HEK293 (cell line): Measurements from ENCODE around the gene PIGL.
"Not testable (repeated sequence)": the region's sequence is repeated elsewhere in the genome, so short reads cannot be mapped to it uniquely, and the experiment has no call there.

Experiments
- CTCF ChIA-PET: fragments of 350-600 bp; formaldehyde crosslinking; extraction: SDS; loops from one replicate; lab custom pipeline; 2021; ENCODE audit warnings: antibody characterized with exemption; lab: Yijun Ruan, JAX
- POLR2A ChIA-PET: fragments of 300-600 bp; formaldehyde crosslinking; extraction: SDS; loops from one replicate; lab custom pipeline; 2020; ENCODE audit warnings: antibody characterized with exemption, inconsistent platforms; lab: Yijun Ruan, JAX
- H3K27ac ChIP-seq: fragments of 200-500 bp; sonication (Bioruptor generic); 2 replicates; pipeline ENCODE4 v1.5.1; 2014; ENCODE audit warnings: low read depth, low read length, control low read depth, inconsistent platforms; ENCODE audit errors: extremely low read depth
- H3K36me3 ChIP-seq, 2 experiments: fragments of 200-500 bp in 1 of 2; sonication (Bioruptor generic) in 1 of 2; 1 replicate in 1 of 2; 2 replicates in 1 of 2; pipeline ENCODE4 v1.5.1; 2014 to 2017; ENCODE audit warnings: inconsistent platforms in 2 of 2, low read length in 2 of 2; ENCODE audit not compliant: control insufficient read depth in 2 of 2, insufficient read depth in 1 of 2
- H3K4me1 ChIP-seq: fragments of 200-500 bp; sonication (Bioruptor generic); 2 replicates; pipeline ENCODE4 v1.5.1; 2014; ENCODE audit warnings: mild to moderate bottlenecking, low read length, inconsistent platforms; ENCODE audit not compliant: control insufficient read depth, insufficient read depth
- H3K4me3 ChIP-seq: 2 replicates; pipeline ENCODE4 v1.5.1; 2011; ENCODE audit warnings: low read depth, mild to moderate bottlenecking, control low read depth, low read length, moderate library complexity
- H3K9me3 ChIP-seq: fragments of 200-500 bp; sonication (Bioruptor generic); 2 replicates; pipeline ENCODE4 v1.5.1; 2014; ENCODE audit warnings: low read depth, low read length, inconsistent platforms; ENCODE audit not compliant: control insufficient read depth, insufficient read depth
- KLF16 ChIP-seq: fragments of 450-650 bp; formaldehyde crosslinking; IDR thresholded peaks from 2 replicates; pipeline ENCODE4 v1.5.1; 2017; ENCODE audit warnings: missing biosample characterization, missing genetic modification characterization
- PRDM1 ChIP-seq: fragments of 450-650 bp; formaldehyde crosslinking; IDR thresholded peaks from 2 replicates; pipeline ENCODE4; 2016; ENCODE audit warnings: missing biosample characterization, missing genetic modification characterization
- SCRT1 ChIP-seq: fragments of 450-650 bp; formaldehyde crosslinking; IDR thresholded peaks from 2 replicates; pipeline ENCODE4 v1.5.1; 2016; ENCODE audit warnings: missing biosample characterization, missing genetic modification characterization, borderline replicate concordance
- TSHZ1 ChIP-seq: fragments of 450-650 bp; formaldehyde crosslinking; IDR thresholded peaks from 2 replicates; pipeline ENCODE4 v1.5.1; 2016; ENCODE audit warnings: missing biosample characterization, missing genetic modification characterization, borderline replicate concordance
- ZBTB10 ChIP-seq: fragments of 450-650 bp; formaldehyde crosslinking; IDR thresholded peaks from 2 replicates; pipeline ENCODE4 v1.5.1; 2016; ENCODE audit warnings: missing biosample characterization, missing genetic modification characterization
- ZBTB6 ChIP-seq: fragments of 450-650 bp; formaldehyde crosslinking; IDR thresholded peaks from 2 replicates; pipeline ENCODE4 v1.5.1; 2017; ENCODE audit warnings: missing biosample characterization, missing genetic modification characterization
- ZIC2 ChIP-seq: fragments of 450-650 bp; formaldehyde crosslinking; IDR thresholded peaks from 2 replicates; pipeline ENCODE4 v1.5.1; 2016; ENCODE audit warnings: missing biosample characterization, missing genetic modification characterization
- ZNF133 ChIP-seq: fragments of 450-650 bp; formaldehyde crosslinking; IDR thresholded peaks from 2 replicates; pipeline ENCODE4 v1.5.1; 2016; ENCODE audit warnings: missing biosample characterization, missing genetic modification characterization
- ZNF211 ChIP-seq: fragments of 450-650 bp; formaldehyde crosslinking; IDR thresholded peaks from 2 replicates; pipeline ENCODE4 v1.5.1; 2016; ENCODE audit warnings: low read depth, missing biosample characterization, missing genetic modification characterization
- ZNF280C ChIP-seq: fragments of 450-650 bp; formaldehyde crosslinking; IDR thresholded peaks from 2 replicates; pipeline ENCODE4 v1.5.1; 2016; ENCODE audit warnings: missing biosample characterization, missing genetic modification characterization
- ZNF324 ChIP-seq: fragments of 450-650 bp; formaldehyde crosslinking; IDR thresholded peaks from 2 replicates; pipeline ENCODE4 v1.5.1; 2016; ENCODE audit warnings: missing biosample characterization, missing genetic modification characterization
- ZNF341 ChIP-seq: fragments of 450-650 bp; formaldehyde crosslinking; IDR thresholded peaks from 2 replicates; pipeline ENCODE4; 2016; ENCODE audit warnings: low read depth, missing biosample characterization, missing genetic modification characterization
- ZNF354C ChIP-seq: fragments of 450-650 bp; formaldehyde crosslinking; IDR thresholded peaks from 2 replicates; pipeline ENCODE4 v1.5.1; 2016; ENCODE audit warnings: missing biosample characterization, missing genetic modification characterization, low read depth, borderline replicate concordance
- ZNF362 ChIP-seq: fragments of 450-650 bp; formaldehyde crosslinking; IDR thresholded peaks from 2 replicates; pipeline ENCODE4 v1.5.1; 2016; ENCODE audit warnings: missing biosample characterization, missing genetic modification characterization
- ZNF571 ChIP-seq: fragments of 450-650 bp; formaldehyde crosslinking; IDR thresholded peaks from 2 replicates; pipeline ENCODE4 v1.5.0; 2017; ENCODE audit warnings: missing biosample characterization, missing genetic modification characterization
- ZNF580 ChIP-seq: fragments of 450-650 bp; formaldehyde crosslinking; IDR thresholded peaks from 2 replicates; pipeline ENCODE4 v1.5.1; 2016; ENCODE audit warnings: missing biosample characterization, missing genetic modification characterization
- ZNF624 ChIP-seq: fragments of 450-650 bp; formaldehyde crosslinking; IDR thresholded peaks from 2 replicates; pipeline ENCODE4 v1.5.1; 2017; ENCODE audit warnings: missing biosample characterization, missing genetic modification characterization
- ZNF670 ChIP-seq: fragments of 450-650 bp; formaldehyde crosslinking; IDR thresholded peaks from 2 replicates; pipeline ENCODE4 v1.5.1; 2016; ENCODE audit warnings: missing biosample characterization, missing genetic modification characterization, low read depth
- ZNF677 ChIP-seq: fragments of 450-650 bp; IDR thresholded peaks from 2 replicates; pipeline ENCODE4 v1.5.0; 2018; ENCODE audit warnings: missing biosample characterization, mild to moderate bottlenecking, missing genetic modification characterization, moderate library complexity
- ZNF747 ChIP-seq: fragments of 450-650 bp; formaldehyde crosslinking; IDR thresholded peaks from 2 replicates; pipeline ENCODE4 v1.5.1; 2016; ENCODE audit warnings: missing biosample characterization, missing genetic modification characterization
- ZNF776 ChIP-seq: fragments of 450-650 bp; formaldehyde crosslinking; IDR thresholded peaks from 2 replicates; pipeline ENCODE4 v1.5.0; 2017; ENCODE audit warnings: missing biosample characterization, missing genetic modification characterization, borderline replicate concordance

Gene PIGL

GRCh38 chr17:16216341-16217001, 539 bp upstream of the PIGL start:
- Histone ChIP-seq H3K4me1 (peaks cover 12% of the 10 kb centered on the region; the same call in 1 of the 2 replicates), H3K36me3 (peaks cover 0 to 10% of the 10 kb centered on the region in 2 experiments; a peak in 1 of 3 replicates), H3K4me3 (peak overlapping the region; percentile 99), H3K27ac (peak overlapping the region; percentile 91)
- ChIA-PET POLR2A (interaction anchor here (0.5 to 2.6 kb wide), 15 partner anchors 10 to 228 kb away, joined by 3 to 14 read pairs (median 4); partner anchors contain the start of genes TTC19, UBB and ZSWIM7), CTCF (interaction anchor here (0.5 to 1.9 kb wide), 6 partner anchors 9 to 303 kb away, joined by 3 to 4 read pairs (median 4); no protein-coding TSS in a partner anchor)
- H3K9me3 ChIP-seq, result not testable (repeated sequence)
- TF ChIP-seq ZBTB6 (tag by site-specific recombination) (peak; percentile 91), ZNF362 (tag by site-specific recombination) (peak; percentile 88; the same call in 1 of the 2 replicates)

GRCh38 chr17:16222406-16222805, 5.4 kb downstream of the PIGL start:
- no peak for TF ChIP-seq PRDM1 (tag by site-specific recombination)
- no peak for TF ChIP-seq ZNF354C (tag by site-specific recombination)
- TF ChIP-seq ZNF677, result no peak
- TF ChIP-seq ZNF670 (tag by site-specific recombination), result no peak
- TF ChIP-seq ZNF624 (tag by site-specific recombination), result no peak
- TF ChIP-seq ZNF776, result no peak
- TF ChIP-seq ZBTB10 (tag by site-specific recombination), result no peak
- TF ChIP-seq TSHZ1 (tag by site-specific recombination), result no peak
- TF ChIP-seq ZNF280C (tag by site-specific recombination), result no peak
- no peak for TF ChIP-seq ZNF580
- no peak for TF ChIP-seq ZNF571
- no peak for TF ChIP-seq KLF16 (tag by site-specific recombination)
- no peak for TF ChIP-seq ZNF324 (tag by site-specific recombination)
- no peak for TF ChIP-seq ZNF133 (tag by site-specific recombination)
- no peak for TF ChIP-seq ZNF341 (tag by site-specific recombination)
- TF ChIP-seq SCRT1 (tag by site-specific recombination), result no peak
- no peak for TF ChIP-seq ZNF211
- no peak for TF ChIP-seq ZIC2
- no peak for TF ChIP-seq ZNF747
- H3K36me3 ChIP-seq, result peaks cover 3 to 20% of the 10 kb centered on the region in 2 experiments; a peak in 2 of 3 replicates
- H3K9me3 ChIP-seq, result no peaks in the 10 kb centered on the region
- H3K4me3 ChIP-seq, result no peak overlapping the region
- H3K4me1 ChIP-seq, result peaks cover 6% of the 10 kb centered on the region
- ChIA-PET CTCF (interaction anchor here (1.5 kb wide), 1 partner anchor 64 kb away, joined by 3 read pairs; no protein-coding TSS in a partner anchor), POLR2A (no interaction called here)
- no peak overlapping the region for H3K27ac ChIP-seq
